Measurements from ENCODE around the gene C1GALT1.

DNA sequence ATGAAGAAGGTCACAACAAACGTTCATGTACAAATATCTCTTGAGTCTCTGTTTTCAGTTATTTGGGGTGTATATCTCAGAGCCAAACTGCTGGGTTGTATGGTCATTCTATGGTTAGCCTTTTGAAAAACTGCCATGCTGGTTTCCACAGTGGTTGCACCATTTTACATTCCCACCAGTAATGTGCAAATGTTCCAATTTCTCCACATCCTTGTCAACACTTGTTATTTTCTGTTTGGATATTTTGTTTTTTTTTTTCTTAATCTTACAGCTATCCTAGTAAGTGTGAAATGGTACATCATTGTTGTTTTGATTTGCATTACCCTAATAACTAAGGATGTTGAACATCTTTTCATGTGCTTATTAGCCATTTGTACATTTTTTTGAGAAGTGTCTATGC is 13.0 kb upstream of the C1GALT1 start:
- TF ChIP-seq POLR2A (IDR thresholded peaks at IDR 0.05) (no peak), POLR2AphosphoS5 (IDR thresholded peaks at IDR 0.05) (no peak)
- TF ChIP-seq, protein P1, sequence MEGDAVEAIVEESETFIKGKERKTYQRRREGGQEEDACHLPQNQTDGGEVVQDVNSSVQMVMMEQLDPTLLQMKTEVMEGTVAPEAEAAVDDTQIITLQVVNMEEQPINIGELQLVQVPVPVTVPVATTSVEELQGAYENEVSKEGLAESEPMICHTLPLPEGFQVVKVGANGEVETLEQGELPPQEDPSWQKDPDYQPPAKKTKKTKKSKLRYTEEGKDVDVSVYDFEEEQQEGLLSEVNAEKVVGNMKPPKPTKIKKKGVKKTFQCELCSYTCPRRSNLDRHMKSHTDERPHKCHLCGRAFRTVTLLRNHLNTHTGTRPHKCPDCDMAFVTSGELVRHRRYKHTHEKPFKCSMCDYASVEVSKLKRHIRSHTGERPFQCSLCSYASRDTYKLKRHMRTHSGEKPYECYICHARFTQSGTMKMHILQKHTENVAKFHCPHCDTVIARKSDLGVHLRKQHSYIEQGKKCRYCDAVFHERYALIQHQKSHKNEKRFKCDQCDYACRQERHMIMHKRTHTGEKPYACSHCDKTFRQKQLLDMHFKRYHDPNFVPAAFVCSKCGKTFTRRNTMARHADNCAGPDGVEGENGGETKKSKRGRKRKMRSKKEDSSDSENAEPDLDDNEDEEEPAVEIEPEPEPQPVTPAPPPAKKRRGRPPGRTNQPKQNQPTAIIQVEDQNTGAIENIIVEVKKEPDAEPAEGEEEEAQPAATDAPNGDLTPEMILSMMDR (IDR thresholded peaks at IDR 0.05), result no peak

Data from upper lobe of left lung (tissue), 4 donors.